Measurements from ENCODE around the gene CES2. TPM values are rescaled to one million over a fixed set of nuclear protein-coding genes. Genes with fewer than 3 reads are reported as not detected.

The CES2 gene
- total RNA-seq, 1 donor from 2014 or later: 55.7 TPM

- H3K4me3 ChIP-seq: peak overlapping the region; percentile 52 to 69
- DNase-seq (ENCODE audit: extremely low spot score in 2 of 2): no peak
- peaks cover 0 to 2% of the 10 kb centered on the region in 2 donors for H3K36me3 ChIP-seq
- peaks cover 21% of the 10 kb centered on the region for H3K4me1 ChIP-seq
- no peaks in the 10 kb centered on the region for H3K27me3 ChIP-seq
- TF ChIP-seq POLR2AphosphoS5 (IDR thresholded peaks at IDR 0.05; ENCODE audit: insufficient read depth in 1 of 2, low read depth in 1 of 2) (no peak), CTCF (IDR thresholded peaks at IDR 0.05) (no peak), POLR2A (IDR thresholded peaks at IDR 0.05) (no peak)
- H3K27ac ChIP-seq: no peak overlapping the region
- H3K9me3 ChIP-seq: no peaks in the 10 kb centered on the region
- intact Hi-C loops (cut with DNase I): no loop called here
Observed at GRCh38 chr16:66948837-66949225, 13.5 kb downstream of the CES2 start.

GRCh38 chr16:66949472-66949871 is 14.2 kb downstream of the CES2 start:
- intact Hi-C loops (cut with DNase I): no loop called here
- Histone ChIP-seq H3K9me3 (no peaks in the 10 kb centered on the region), H3K27ac (no peak overlapping the region), H3K4me3 (no peak overlapping the region), H3K4me1 (peaks cover 21% of the 10 kb centered on the region), H3K36me3 (no peaks in the 10 kb centered on the region), H3K27me3 (no peaks in the 10 kb centered on the region)
- TF ChIP-seq POLR2AphosphoS5 (IDR thresholded peaks at IDR 0.05; ENCODE audit: insufficient read depth in 1 of 2, low read depth in 1 of 2): no peak
- no peak for TF ChIP-seq CTCF (IDR thresholded peaks at IDR 0.05)
- TF ChIP-seq POLR2A (IDR thresholded peaks at IDR 0.05): no peak
- DNase-seq (ENCODE audit: extremely low spot score in 2 of 2): no peak

- no peak for DNase-seq (ENCODE audit: extremely low spot score in 2 of 2)
- TF ChIP-seq CTCF (IDR thresholded peaks at IDR 0.05) (no peak), POLR2A (IDR thresholded peaks at IDR 0.05) (no peak), POLR2AphosphoS5 (IDR thresholded peaks at IDR 0.05; ENCODE audit: insufficient read depth in 1 of 2, low read depth in 1 of 2) (no peak)
- Histone ChIP-seq H3K27me3 (no peaks in the 10 kb centered on the region), H3K36me3 (no peaks in the 10 kb centered on the region), H3K9me3 (no peaks in the 10 kb centered on the region), H3K27ac (no peak overlapping the region), H3K4me3 (no peak overlapping the region), H3K4me1 (peaks cover 21% of the 10 kb centered on the region)
- intact Hi-C loops (cut with DNase I): no loop called here
Observed at GRCh38 chr16:66950437-66950836, 15.1 kb downstream of the CES2 start.

- H3K27ac ChIP-seq: no peak overlapping the region
- H3K36me3 ChIP-seq: no peaks in the 10 kb centered on the region
- intact Hi-C loops (cut with DNase I): no loop called here
- DNase-seq (ENCODE audit: extremely low spot score in 2 of 2): no peak
- H3K27me3 ChIP-seq: no peaks in the 10 kb centered on the region
- TF ChIP-seq POLR2AphosphoS5 (IDR thresholded peaks at IDR 0.05; ENCODE audit: insufficient read depth in 1 of 2, low read depth in 1 of 2) (no peak), CTCF (IDR thresholded peaks at IDR 0.05) (no peak), POLR2A (IDR thresholded peaks at IDR 0.05) (no peak)
- H3K9me3 ChIP-seq: no peaks in the 10 kb centered on the region
- H3K4me3 ChIP-seq: no peak overlapping the region
- peaks cover 21% of the 10 kb centered on the region for H3K4me1 ChIP-seq
Observed at GRCh38 chr16:66950971-66951790, 15.9 kb downstream of the CES2 start.

GRCh38 chr16:66952430-66953110 is 17.3 kb downstream of the CES2 start:
- TF ChIP-seq POLR2AphosphoS5 (IDR thresholded peaks at IDR 0.05; ENCODE audit: insufficient read depth in 1 of 2, low read depth in 1 of 2) (no peak), CTCF (IDR thresholded peaks at IDR 0.05) (no peak), POLR2A (IDR thresholded peaks at IDR 0.05) (no peak)
- Histone ChIP-seq H3K36me3 (no peaks in the 10 kb centered on the region), H3K4me1 (peaks cover 13% of the 10 kb centered on the region), H3K27ac (no peak overlapping the region), H3K4me3 (no peak overlapping the region), H3K27me3 (no peaks in the 10 kb centered on the region), H3K9me3 (no peaks in the 10 kb centered on the region)
- intact Hi-C loops (cut with DNase I): no loop called here
- no peak for DNase-seq (ENCODE audit: extremely low spot score in 2 of 2)
